ELR (cell line): ENCODE data around the gene PALLD.

Experiments used
- DNase-seq: peaks from one replicate; pipeline ENCODE4 v3.0.0-alpha.2; 2015; ENCODE audit warnings: low read depth

PALLD gene

GRCh38 chr4:168623011-168623410 is 126.2 kb downstream of the PALLD start:
- no peak for DNase-seq

GRCh38 chr4:168623484-168623883 is 126.6 kb downstream of the PALLD start:
- no peak for DNase-seq

GRCh38 chr4:168628251-168628650 is 131.4 kb downstream of the PALLD start:
- no peak for DNase-seq

- no peak for DNase-seq
Observed at GRCh38 chr4:168629566-168629965, 132.7 kb downstream of the PALLD start.

- DNase-seq: peak; percentile 87
Observed at GRCh38 chr4:168630445-168631187, 133.8 kb downstream of the PALLD start.

GRCh38 chr4:168631241-168632162 is 134.7 kb downstream of the PALLD start:
- DNase-seq: peak; percentile 73

GRCh38 chr4:168632301-168632725 is 135.5 kb downstream of the PALLD start:
- DNase-seq: peak; percentile 47

- DNase-seq: peak; percentile 32
Observed at GRCh38 chr4:168633064-168633463, 136.2 kb downstream of the PALLD start.

GRCh38 chr4:168633496-168633895 is 136.6 kb downstream of the PALLD start:
- DNase-seq: no peak

- peak; percentile 88 for DNase-seq
Observed at GRCh38 chr4:168634276-168634802, 137.5 kb downstream of the PALLD start.

- no peak for DNase-seq
Observed at GRCh38 chr4:168636040-168636439, 139.2 kb downstream of the PALLD start.

- peak; percentile 82 for DNase-seq
Observed at GRCh38 chr4:168636506-168637196, 139.8 kb downstream of the PALLD start.

GRCh38 chr4:168637872-168638756 is 141.3 kb downstream of the PALLD start:
- no peak for DNase-seq

- no peak for DNase-seq
Observed at GRCh38 chr4:168639914-168640313, 143.1 kb downstream of the PALLD start.

- no peak for DNase-seq
Observed at GRCh38 chr4:168641811-168642140, 144.9 kb downstream of the PALLD start.

- no peak for DNase-seq
Observed at GRCh38 chr4:168642591-168642990, 145.7 kb downstream of the PALLD start.

- no peak for DNase-seq
Observed at GRCh38 chr4:168643111-168643795, 146.4 kb downstream of the PALLD start.

GRCh38 chr4:168643796-168644159 is 146.9 kb downstream of the PALLD start:
- DNase-seq: no peak

GRCh38 chr4:168646001-168646768 is 149.3 kb downstream of the PALLD start:
- DNase-seq: no peak
